Omental fat pad (tissue), 4 donors: ENCODE results near the gene JAML. TPM values are rescaled to one million over a fixed set of nuclear protein-coding genes. Genes with fewer than 3 reads are reported as not detected.

Experiments
- ATAC-seq: fragments of 150-250 bp; one replicate; pipeline ENCODE4 v1.9.1; 2016; ENCODE audit warnings: mild to moderate bottlenecking, moderate library complexity; ENCODE audit not compliant: low FRiP score
- DNase-seq: peaks from one replicate; pipeline ENCODE4 v3.0.0-alpha.2; 2019; ENCODE audit warnings: low spot score
- total RNA-seq, 4 donors: library from RNA; depleted of rRNA; stranded (reverse); fragments of >200 nt; gene quantifications; one replicate each; pipeline ENCODE4 v1.1.0, GENCODE V29; 2016
- TF ChIP-seq, protein P1 (sequence below), 3 donors: fragments of 450-650 bp; IDR thresholded peaks; one replicate each; pipeline ENCODE4 v1.5.1; 2016 to 2017; ENCODE audit warnings: antibody characterized with exemption in 3 of 3, mild to moderate bottlenecking in 3 of 3, moderate library complexity in 2 of 3

JAML gene
- total RNA-seq, 4 donors from 2014 or later = 9.9 to 35.9 (median 13.7) TPM

DNA sequence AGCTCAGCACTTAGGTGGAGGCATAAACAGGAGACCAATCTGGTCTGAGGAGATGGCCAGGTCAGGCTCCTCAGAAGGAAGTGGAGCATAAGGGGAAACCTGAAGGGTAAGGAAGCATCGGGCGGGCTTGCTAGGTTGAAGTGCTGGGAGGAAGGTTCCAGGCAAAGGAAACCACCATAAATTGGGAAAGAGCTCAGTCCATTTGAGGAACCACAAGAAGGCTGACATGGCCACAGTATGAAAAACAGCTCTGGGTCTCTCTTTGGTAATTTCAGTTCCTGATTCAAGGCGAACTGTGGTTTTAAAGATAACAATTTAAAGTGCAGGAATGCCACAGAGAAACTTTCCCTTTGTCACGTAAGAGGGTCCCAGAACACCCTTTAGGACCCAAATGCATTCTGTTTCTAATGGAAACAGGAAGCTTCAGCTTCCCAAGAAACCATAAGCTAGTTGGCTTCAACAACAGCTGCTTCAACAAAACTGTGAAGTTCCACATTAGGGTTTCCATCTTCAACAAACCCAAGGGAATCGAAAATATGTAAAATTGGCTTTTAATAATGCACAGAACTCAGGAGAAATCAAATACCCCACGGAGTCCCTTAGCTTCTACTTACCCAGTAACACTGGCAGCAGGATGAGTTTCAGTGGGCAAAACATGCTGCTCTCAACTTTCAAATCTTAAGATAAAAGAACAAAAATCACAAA, 10.4 kb downstream of the JAML start:
- no peak for DNase-seq
- no peak for ATAC-seq

DNA sequence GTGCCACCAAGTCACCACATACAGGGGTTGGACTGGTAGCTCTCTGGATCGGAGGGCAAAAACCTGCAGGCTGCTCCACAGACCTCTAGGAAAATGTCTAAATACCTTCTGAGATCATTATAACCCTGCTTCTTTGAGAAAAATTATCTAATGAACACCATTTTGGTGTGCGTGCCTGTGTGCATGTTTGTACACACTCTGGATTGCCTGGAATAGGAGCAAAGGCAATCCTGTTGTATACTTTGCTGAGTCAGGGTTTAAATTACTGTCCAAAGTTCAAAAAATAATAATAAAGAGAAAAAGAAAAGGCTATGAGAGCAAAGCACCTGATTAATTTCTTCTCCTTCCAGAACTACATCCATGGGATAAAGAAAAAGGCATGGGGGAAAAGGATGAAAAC, 11.0 kb downstream of the JAML start:
- no peak for DNase-seq
- TF ChIP-seq, protein P1, sequence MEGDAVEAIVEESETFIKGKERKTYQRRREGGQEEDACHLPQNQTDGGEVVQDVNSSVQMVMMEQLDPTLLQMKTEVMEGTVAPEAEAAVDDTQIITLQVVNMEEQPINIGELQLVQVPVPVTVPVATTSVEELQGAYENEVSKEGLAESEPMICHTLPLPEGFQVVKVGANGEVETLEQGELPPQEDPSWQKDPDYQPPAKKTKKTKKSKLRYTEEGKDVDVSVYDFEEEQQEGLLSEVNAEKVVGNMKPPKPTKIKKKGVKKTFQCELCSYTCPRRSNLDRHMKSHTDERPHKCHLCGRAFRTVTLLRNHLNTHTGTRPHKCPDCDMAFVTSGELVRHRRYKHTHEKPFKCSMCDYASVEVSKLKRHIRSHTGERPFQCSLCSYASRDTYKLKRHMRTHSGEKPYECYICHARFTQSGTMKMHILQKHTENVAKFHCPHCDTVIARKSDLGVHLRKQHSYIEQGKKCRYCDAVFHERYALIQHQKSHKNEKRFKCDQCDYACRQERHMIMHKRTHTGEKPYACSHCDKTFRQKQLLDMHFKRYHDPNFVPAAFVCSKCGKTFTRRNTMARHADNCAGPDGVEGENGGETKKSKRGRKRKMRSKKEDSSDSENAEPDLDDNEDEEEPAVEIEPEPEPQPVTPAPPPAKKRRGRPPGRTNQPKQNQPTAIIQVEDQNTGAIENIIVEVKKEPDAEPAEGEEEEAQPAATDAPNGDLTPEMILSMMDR (IDR thresholded peaks at IDR 0.05) = no peak
- ATAC-seq = no peak

More for the DNA sequence above, 10.4 kb downstream of the JAML start:
- TF ChIP-seq, protein P1 (IDR thresholded peaks at IDR 0.05) = no peak

DNA sequence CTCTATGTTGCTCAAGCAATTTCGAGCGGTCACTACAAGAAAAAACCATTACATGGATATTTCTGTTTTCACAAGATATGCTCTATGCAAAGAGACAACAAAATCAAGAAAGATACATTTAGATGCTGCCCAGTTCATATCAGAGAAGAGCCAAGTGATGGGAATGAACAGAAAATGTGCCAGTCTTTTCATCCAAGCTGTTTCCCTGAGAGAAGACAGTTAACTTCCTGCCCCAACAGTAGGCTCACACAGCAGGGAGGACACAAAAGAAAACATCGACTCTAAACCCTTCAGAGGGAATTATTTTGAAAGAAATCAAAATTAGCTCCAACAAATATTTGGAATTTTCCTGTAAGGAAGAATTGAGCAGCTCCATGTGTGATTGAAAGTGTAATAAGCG, 11.6 kb downstream of the JAML start:
- ATAC-seq = no peak
- TF ChIP-seq, protein P1 (IDR thresholded peaks at IDR 0.05) = no peak
- DNase-seq = no peak

DNA sequence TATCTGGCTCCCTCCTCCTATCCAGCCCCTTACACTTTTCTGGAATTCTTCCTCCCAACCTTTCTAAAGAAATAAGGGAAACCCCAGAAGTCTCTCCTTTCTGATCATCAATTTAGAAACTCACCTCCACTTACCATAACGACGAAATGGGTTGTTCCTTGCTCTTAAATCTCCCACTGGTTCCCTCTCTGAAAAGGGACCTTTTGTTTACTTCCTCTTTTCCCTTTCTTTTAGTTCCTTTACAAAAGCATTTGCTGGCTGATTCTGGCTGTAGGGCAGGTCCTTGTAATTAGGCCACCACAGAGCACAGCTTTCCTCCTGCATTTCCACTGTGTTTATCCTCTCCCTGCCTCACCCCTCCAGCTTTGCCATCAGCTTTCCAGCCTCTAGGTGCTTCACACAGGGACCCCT, 12.0 kb downstream of the JAML start:
- DNase-seq (no peak), ATAC-seq (no peak)
- TF ChIP-seq, protein P1 (IDR thresholded peaks at IDR 0.05) = no peak

- TF ChIP-seq, protein P1 (IDR thresholded peaks at IDR 0.05) = no peak
- ATAC-seq (peak; percentile 30), DNase-seq (no peak)
These were observed 12.6 kb downstream of the JAML start for GRCh38 chr11:118212131-118212725.

DNA sequence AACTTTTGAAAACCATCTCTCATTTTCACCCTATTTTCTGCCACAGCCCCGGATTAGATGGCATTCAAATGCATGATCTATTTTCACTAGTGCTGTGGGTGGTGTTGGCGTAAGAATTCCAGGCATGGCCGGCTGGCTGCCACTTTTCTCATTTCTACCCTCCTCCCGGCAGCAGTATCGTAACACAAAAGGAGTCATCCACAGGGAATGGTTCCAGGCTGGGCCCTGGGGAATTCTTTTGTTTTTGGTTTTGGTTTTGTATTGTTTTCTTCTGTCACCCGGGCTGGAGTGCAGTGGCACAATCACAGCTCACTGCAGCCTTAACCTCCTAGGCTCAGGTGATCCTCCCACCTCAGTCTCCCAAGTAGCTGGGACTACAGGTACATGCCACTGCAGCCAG, 13.8 kb downstream of the JAML start:
- no peak for DNase-seq
- no peak for ATAC-seq
- TF ChIP-seq, protein P1 (IDR thresholded peaks at IDR 0.05) = no peak

DNA sequence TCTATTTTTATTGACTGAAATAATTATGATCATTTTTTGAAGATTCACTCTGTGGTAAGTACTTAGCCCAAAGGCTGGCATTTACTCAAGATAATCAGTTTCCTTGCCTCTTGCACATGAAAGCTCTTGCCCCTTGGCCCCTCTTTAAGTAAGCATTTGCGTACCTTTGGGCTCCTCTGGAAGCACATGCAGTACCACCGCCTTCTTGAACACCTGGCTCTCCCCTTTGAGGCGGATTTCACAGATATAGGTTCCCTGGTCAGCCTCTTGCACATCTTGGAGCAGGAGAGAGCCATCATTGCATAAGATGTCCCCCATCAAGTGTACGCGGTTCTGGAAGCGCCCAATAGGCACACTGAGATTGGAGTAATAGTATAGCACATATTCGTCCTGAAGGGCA, 14.5 kb downstream of the JAML start:
- TF ChIP-seq, protein P1 (IDR thresholded peaks at IDR 0.05) = no peak
- ATAC-seq (no peak), DNase-seq (no peak)
